Upper lobe of left lung (tissue), 6 donors: ENCODE measurements around the gene AAMDC. TPM values are rescaled to one million over a fixed set of nuclear protein-coding genes. Genes with fewer than 3 reads are reported as not detected.
"Not testable (repeated sequence)": the region's sequence is repeated elsewhere in the genome, so short reads cannot be mapped to it uniquely, and the experiment has no call there.

Experiments used
- ATAC-seq, 2 donors: fragments of 200-7000 bp; cut with Tn5 transposase; one replicate each; pipeline ENCODE4 v1.9.1; 2022; ENCODE audit warnings: mild to moderate bottlenecking in 2 of 2, moderate library complexity in 2 of 2; ENCODE audit not compliant: low FRiP score in 2 of 2
- DNase-seq, 2 donors: peaks; one replicate each; pipeline ENCODE4 v3.0.0-alpha.2; 2019 to 2020
- H3K27ac ChIP-seq, 4 donors: fragments of 200-600 bp; sonication (generic); one replicate each; pipeline ENCODE4 v1.5.1; 2016 to 2019
- H3K27me3 ChIP-seq, 4 donors: fragments of 200-600 bp; sonication (generic); one replicate each; pipeline ENCODE4 v1.5.1; 2017 to 2019
- H3K36me3 ChIP-seq, 4 donors: fragments of 200-600 bp; sonication (generic); one replicate each; pipeline ENCODE4 v1.5.1; 2016 to 2019
- H3K4me1 ChIP-seq, 4 donors: fragments of 200-600 bp; sonication (generic); one replicate each; pipeline ENCODE4 v1.5.1; 2018 to 2019
- H3K4me3 ChIP-seq, 4 donors: fragments of 200-600 bp; sonication (generic); one replicate each; pipeline ENCODE4 v1.5.1; 2017 to 2019; ENCODE audit warnings: mild to moderate bottlenecking in 2 of 4, moderate library complexity in 1 of 4
- H3K9me3 ChIP-seq, 4 donors: fragments of 200-600 bp; sonication (generic); one replicate each; pipeline ENCODE4 v1.5.1; 2018 to 2019
- CTCF ChIP-seq, 6 experiments: fragments of 450-650 bp in 4 of 6; fragments of 200-600 bp in 2 of 6; sonication (generic) in 2 of 6; IDR thresholded peaks; one replicate each; pipeline ENCODE4 v1.5.1; 2016 to 2019; ENCODE audit warnings: antibody characterized with exemption in 6 of 6
- EP300 ChIP-seq, 4 donors: sonication (generic); formaldehyde crosslinking; IDR thresholded peaks; one replicate each; pipeline ENCODE4 v1.5.1; 2017; ENCODE audit warnings: antibody characterized with exemption in 4 of 4, control low read depth in 2 of 4
- POLR2A ChIP-seq, 4 donors: fragments of 450-650 bp; IDR thresholded peaks; one replicate each; pipeline ENCODE4 v1.5.1; 2016 to 2017; ENCODE audit warnings: antibody characterized with exemption in 4 of 4, mild to moderate bottlenecking in 2 of 4
- POLR2AphosphoS5 ChIP-seq, 2 donors: sonication (generic); formaldehyde crosslinking; IDR thresholded peaks; one replicate each; pipeline ENCODE4 v1.5.1; 2017; ENCODE audit warnings: antibody characterized with exemption in 2 of 2
- WGBS, 2 donors: methylation state at CpG; one replicate each; pipeline ENCODE4 v1.1.5; 2017 to 2018; 5-methylcytosine and 5-hydroxymethylcytosine counted together
- total RNA-seq, 6 donors: library from RNA; depleted of rRNA in 4 of 6; stranded (reverse); fragments of >200 nt in 4 of 6; gene quantifications; one replicate each; pipeline versions ENCODE4 v1.1.0 to v1.2.1, GENCODE V29; 2016 to 2021
- donor health status: DM: no; HTN: no; CAD: no; lungs with moderate emphysema.
- donor health status: DM: no; HTN: yes; CAD: no; lungs with severe emphysema.

The AAMDC gene
- total RNA-seq, 6 donors from 2014 or later = 26.2 to 36.1 (median 29.3) TPM; not detected in 1

- no peak for TF ChIP-seq CTCF (IDR thresholded peaks at IDR 0.05)
- DNase-seq = no peak
- H3K4me1 ChIP-seq = no peaks in the 10 kb centered on the region
- no peak for ATAC-seq
- no peak overlapping the region for H3K4me3 ChIP-seq
- peaks cover 0 to 43% (median 15%) of the 10 kb centered on the region in 4 donors for H3K36me3 ChIP-seq
- H3K9me3 ChIP-seq = no peaks in the 10 kb centered on the region
- whole genome bisulfite sequencing, 2 donors = 93% methylated on average over 4 of the region's 4 CpGs
- no peak overlapping the region for H3K27ac ChIP-seq
- no peaks in the 10 kb centered on the region for H3K27me3 ChIP-seq
Measured at GRCh38 chr11:77868744-77869143, 47.8 kb downstream of the AAMDC start.

DNA sequence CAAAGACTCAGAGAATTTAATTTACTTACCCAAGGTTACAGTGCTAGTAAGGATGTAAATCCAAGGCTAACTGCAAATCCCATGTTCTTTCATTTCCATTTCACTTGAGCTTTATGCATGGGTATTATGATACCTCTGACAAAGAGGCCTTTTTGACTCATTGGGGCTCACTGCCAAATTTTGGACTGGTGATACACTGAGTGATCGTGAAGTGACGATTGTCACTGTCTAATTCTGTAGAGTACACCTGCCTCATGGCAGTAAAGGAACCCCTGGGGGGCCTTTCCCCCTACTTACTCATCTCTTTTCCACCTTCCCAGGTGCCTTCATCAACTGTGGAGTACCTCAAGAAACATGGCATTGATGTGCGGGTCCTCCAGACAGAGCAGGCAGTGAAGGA lies 50.9 kb downstream of the AAMDC start:
- H3K36me3 ChIP-seq = peaks cover 0 to 65% (median 26%) of the 10 kb centered on the region in 4 donors
- H3K9me3 ChIP-seq = no peaks in the 10 kb centered on the region
- TF ChIP-seq POLR2A (IDR thresholded peaks at IDR 0.05) (no peak), POLR2AphosphoS5 (IDR thresholded peaks at IDR 0.05) (no peak), CTCF (IDR thresholded peaks at IDR 0.05) (no peak), EP300 (IDR thresholded peaks at IDR 0.05) (no peak)
- WGBS, 2 donors = 100% methylated on average over 3 of the region's 3 CpGs
- H3K27ac ChIP-seq = no peak overlapping the region
- DNase-seq = no peak
- H3K27me3 ChIP-seq = no peaks in the 10 kb centered on the region
- H3K4me1 ChIP-seq = no peaks in the 10 kb centered on the region
- H3K4me3 ChIP-seq = no peak overlapping the region
- ATAC-seq = no peak

DNA sequence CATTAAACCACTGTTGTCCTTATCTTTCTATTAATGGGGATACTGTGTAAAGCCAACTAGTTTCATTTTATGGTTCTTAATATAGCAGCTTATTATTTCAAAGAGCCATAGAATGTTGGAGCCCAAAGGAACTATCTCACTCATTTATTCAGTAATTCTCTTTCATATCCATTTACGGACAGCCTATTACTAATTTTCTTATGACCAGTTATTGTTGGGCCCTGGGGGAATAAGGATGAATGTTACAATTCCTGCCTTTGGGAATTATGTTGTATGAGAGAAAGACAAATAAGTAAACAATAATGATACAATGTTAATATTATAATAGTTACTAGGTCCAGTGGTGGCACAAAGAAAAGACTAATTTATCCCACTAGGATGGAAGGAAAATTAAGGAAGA lies 52.4 kb downstream of the AAMDC start:
- TF ChIP-seq EP300 (IDR thresholded peaks at IDR 0.05) = no peak
- Histone ChIP-seq H3K4me1 (no peaks in the 10 kb centered on the region), H3K27me3 (no peaks in the 10 kb centered on the region), H3K36me3 (peaks cover 0 to 64% (median 28%) of the 10 kb centered on the region in 4 donors), H3K4me3 (no peak overlapping the region), H3K27ac (no peak overlapping the region), H3K9me3 (no peaks in the 10 kb centered on the region)
- no peak for DNase-seq
- 96% methylated on average over 1 of the region's 1 CpG for WGBS, 2 donors
- no peak for ATAC-seq

DNA sequence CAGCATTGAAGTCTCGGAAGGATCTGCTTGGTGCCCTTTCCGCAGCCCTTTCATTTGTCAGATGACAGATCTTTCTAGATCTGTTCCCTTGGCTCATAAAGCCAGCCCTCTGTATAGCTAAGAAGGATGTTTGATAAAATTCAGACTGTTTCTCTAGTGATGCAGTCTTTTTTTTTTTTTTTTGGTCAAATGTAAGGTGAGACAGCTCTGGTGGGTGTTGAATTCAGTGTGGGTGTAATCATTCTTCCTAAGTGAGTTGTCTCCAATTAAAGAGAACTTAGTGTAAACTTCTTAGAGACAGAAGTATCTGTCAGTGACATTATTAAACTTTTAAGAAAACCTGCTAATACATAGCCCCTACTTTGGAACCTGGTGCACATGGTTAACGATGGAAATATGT lies 53.3 kb downstream of the AAMDC start:
- Histone ChIP-seq H3K9me3 (no peaks in the 10 kb centered on the region), H3K4me3 (no peak overlapping the region), H3K4me1 (peaks cover 0 to 3% (median 0%) of the 10 kb centered on the region in 4 donors), H3K36me3 (peaks cover 0 to 70% (median 31%) of the 10 kb centered on the region in 4 donors), H3K27me3 (no peaks in the 10 kb centered on the region), H3K27ac (no peak overlapping the region)
- ATAC-seq (no peak), DNase-seq (no peak)
- TF ChIP-seq EP300 (IDR thresholded peaks at IDR 0.05) (no peak), CTCF (IDR thresholded peaks at IDR 0.05) (no peak), POLR2A (IDR thresholded peaks at IDR 0.05) (no peak), POLR2AphosphoS5 (IDR thresholded peaks at IDR 0.05) (no peak)
- WGBS, 2 donors = 92 to 98% methylated on average over 3 of the region's 3 CpGs

GRCh38 chr11:77876045-77876444 lies 55.1 kb downstream of the AAMDC start:
- no peaks in the 10 kb centered on the region for H3K27me3 ChIP-seq
- no peak overlapping the region for H3K4me3 ChIP-seq
- 82 to 83% methylated on average over 3 of the region's 3 CpGs for WGBS, 2 donors
- TF ChIP-seq EP300 (IDR thresholded peaks at IDR 0.05) (no peak), CTCF (IDR thresholded peaks at IDR 0.05) (no peak), POLR2AphosphoS5 (IDR thresholded peaks at IDR 0.05) (no peak), POLR2A (IDR thresholded peaks at IDR 0.05) (no peak)
- H3K4me1 ChIP-seq = peaks cover 0 to 3% (median 0%) of the 10 kb centered on the region in 4 donors
- peaks cover 0 to 73% (median 29%) of the 10 kb centered on the region in 4 donors for H3K36me3 ChIP-seq
- no peak for ATAC-seq
- no peaks in the 10 kb centered on the region for H3K9me3 ChIP-seq
- H3K27ac ChIP-seq = no peak overlapping the region
- DNase-seq = no peak

- peak in 1 of 2 donors; percentile 77 for ATAC-seq
- H3K36me3 ChIP-seq = peaks cover 0 to 74% (median 24%) of the 10 kb centered on the region in 4 donors
- H3K4me1 ChIP-seq, DNase-seq, H3K9me3 ChIP-seq, H3K27ac ChIP-seq, H3K27me3 ChIP-seq, H3K4me3 ChIP-seq: not testable (repeated sequence)
- WGBS, 2 donors = 78 to 83% methylated on average over 4 of the region's 4 CpGs
Measured at GRCh38 chr11:77878247-77878646, 57.3 kb downstream of the AAMDC start.
